BJ (cell line): ENCODE data around the gene NNAT. TPM values are rescaled to one million over a fixed set of nuclear protein-coding genes. Genes with fewer than 3 reads are reported as not detected.

Source experiments
- CTCF ChIA-PET: fragments of 350-600 bp; formaldehyde crosslinking; extraction: SDS; loops from one replicate; lab custom pipeline; 2021; ENCODE audit warnings: antibody characterized with exemption, inconsistent platforms; lab: Yijun Ruan, JAX
- POLR2A ChIA-PET: fragments of 300-600 bp; sonication (Branson Sonifier 250); formaldehyde crosslinking; extraction: SDS; loops from one replicate; lab custom pipeline; 2021; ENCODE audit warnings: antibody characterized with exemption; lab: Charles Lee
- DNase-seq: peaks from one replicate; pipeline ENCODE4 v3.0.0-alpha.2; 2011; ENCODE audit warnings: low read depth
- H3K27me3 ChIP-seq: 2 replicates; pipeline ENCODE4 v1.6.0; 2011; ENCODE audit warnings: low read length; ENCODE audit not compliant: control insufficient read depth, insufficient read depth
- H3K36me3 ChIP-seq: 2 replicates; pipeline ENCODE4 v1.5.1; 2011; ENCODE audit warnings: low read length; ENCODE audit not compliant: control insufficient read depth, insufficient read depth
- H3K4me3 ChIP-seq: 2 replicates; pipeline ENCODE4 v1.5.1; 2011; ENCODE audit warnings: low read depth, mild to moderate bottlenecking, control low read depth, low read length
- polyA plus RNA-seq: library from polyadenylated mRNA; depleted of rRNA; stranded (reverse); fragments of >200 nt; gene quantifications from 2 replicates; pipeline ENCODE4 v1.2.3, GENCODE V29; 2011
- TF ChIP-seq, protein P1 (sequence below): IDR thresholded peaks from 2 replicates; pipeline ENCODE4 v1.5.1; 2011; ENCODE audit warnings: low read depth, mild to moderate bottlenecking, control low read depth, inconsistent platforms, low read length, moderate library complexity; ENCODE audit not compliant: insufficient read depth

NNAT gene
- polyA plus RNA-seq, 1 experiment: not detected

DNA sequence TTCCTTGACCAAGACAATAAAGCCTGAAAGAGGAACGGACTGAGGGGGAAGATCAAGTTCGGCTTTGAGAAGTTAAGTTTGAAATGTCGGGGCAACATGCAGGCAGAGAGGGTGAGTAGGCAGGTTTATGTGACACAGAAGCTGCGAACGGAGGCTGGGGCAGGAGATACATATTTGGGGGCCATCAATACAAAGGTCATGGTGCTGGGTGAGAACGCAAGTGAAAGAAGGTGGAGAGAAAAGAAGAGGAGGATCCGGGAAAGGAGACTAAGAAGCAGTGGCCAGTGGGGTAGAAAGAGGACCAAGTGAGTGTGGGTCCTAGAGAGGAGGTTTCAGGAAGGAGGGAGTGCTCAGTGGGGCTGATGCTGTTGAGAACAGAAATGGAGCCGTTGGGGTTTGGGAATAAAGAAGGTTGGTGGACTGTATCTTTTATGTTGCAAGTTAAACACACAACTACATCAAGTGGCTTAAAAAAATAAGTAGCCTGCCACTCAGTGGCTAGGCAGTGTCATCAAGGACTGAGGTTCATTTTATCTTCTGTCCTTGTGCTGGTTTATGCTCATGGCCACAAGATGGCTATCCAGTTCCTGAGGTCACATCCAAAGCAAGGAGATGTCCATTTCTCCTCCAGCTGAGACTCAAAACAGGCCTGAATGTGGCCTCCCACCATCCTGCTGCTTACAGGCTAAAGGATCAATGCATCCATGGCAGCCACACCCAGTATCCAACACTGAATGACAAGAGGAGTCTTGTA lies 8.3 kb downstream of the NNAT start:
- TF ChIP-seq, protein P1, sequence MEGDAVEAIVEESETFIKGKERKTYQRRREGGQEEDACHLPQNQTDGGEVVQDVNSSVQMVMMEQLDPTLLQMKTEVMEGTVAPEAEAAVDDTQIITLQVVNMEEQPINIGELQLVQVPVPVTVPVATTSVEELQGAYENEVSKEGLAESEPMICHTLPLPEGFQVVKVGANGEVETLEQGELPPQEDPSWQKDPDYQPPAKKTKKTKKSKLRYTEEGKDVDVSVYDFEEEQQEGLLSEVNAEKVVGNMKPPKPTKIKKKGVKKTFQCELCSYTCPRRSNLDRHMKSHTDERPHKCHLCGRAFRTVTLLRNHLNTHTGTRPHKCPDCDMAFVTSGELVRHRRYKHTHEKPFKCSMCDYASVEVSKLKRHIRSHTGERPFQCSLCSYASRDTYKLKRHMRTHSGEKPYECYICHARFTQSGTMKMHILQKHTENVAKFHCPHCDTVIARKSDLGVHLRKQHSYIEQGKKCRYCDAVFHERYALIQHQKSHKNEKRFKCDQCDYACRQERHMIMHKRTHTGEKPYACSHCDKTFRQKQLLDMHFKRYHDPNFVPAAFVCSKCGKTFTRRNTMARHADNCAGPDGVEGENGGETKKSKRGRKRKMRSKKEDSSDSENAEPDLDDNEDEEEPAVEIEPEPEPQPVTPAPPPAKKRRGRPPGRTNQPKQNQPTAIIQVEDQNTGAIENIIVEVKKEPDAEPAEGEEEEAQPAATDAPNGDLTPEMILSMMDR: no peak
- ChIA-PET POLR2A (interaction anchor here (0.6 kb wide), 1 partner anchor 347 kb away, joined by 4 read pairs; no protein-coding TSS in a partner anchor), CTCF (interaction anchor here (1.1 to 7.1 kb wide), 8 partner anchors 35 to 308 kb away, joined by 3 to 74 read pairs (median 5); no protein-coding TSS in a partner anchor)
- Histone ChIP-seq H3K27me3 (no peaks in the 10 kb centered on the region), H3K4me3 (no peak overlapping the region), H3K36me3 (no peaks in the 10 kb centered on the region)
- no peak for DNase-seq

DNA sequence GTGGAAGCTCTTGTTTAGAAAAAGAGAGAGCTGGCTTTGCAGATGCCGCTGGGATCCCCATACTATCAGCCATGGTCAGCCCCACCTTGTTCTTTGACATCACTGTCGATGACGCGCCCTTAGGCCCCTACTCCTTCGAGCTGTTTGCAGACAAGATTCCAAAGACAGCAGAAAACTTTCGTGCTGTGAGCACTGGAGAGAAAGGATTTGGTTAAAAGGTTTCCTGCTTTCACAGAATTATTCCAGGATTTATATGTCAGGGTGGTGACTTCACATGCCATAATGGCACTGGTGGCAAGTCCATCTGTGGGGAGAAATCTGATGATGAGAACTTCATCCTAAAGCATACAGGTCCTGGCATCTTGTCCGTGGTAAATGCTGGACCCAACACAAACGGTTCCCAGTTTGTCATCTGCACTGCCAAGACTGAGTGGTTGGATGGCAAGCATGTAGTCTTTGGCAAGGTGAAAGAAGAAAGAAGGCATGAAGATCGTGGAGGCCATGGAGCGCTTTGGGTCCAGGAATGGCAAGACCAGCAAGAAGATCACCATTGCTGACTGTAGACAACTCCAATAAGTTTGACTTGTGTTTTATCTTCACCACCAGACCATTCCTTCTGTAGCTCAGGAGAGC lies 9.0 kb downstream of the NNAT start:
- H3K4me3 ChIP-seq: no peak overlapping the region
- H3K27me3 ChIP-seq: no peaks in the 10 kb centered on the region
- POLR2A ChIA-PET: interaction anchor here (0.6 kb wide), 1 partner anchor 347 kb away, joined by 4 read pairs; no protein-coding TSS in a partner anchor
- no peaks in the 10 kb centered on the region for H3K36me3 ChIP-seq
- DNase-seq: no peak
- TF ChIP-seq, protein P1: no peak
- CTCF ChIA-PET: interaction anchor here (1.1 to 7.1 kb wide), 5 partner anchors 34 to 327 kb away, joined by 3 to 74 read pairs (median 5); no protein-coding TSS in a partner anchor

DNA sequence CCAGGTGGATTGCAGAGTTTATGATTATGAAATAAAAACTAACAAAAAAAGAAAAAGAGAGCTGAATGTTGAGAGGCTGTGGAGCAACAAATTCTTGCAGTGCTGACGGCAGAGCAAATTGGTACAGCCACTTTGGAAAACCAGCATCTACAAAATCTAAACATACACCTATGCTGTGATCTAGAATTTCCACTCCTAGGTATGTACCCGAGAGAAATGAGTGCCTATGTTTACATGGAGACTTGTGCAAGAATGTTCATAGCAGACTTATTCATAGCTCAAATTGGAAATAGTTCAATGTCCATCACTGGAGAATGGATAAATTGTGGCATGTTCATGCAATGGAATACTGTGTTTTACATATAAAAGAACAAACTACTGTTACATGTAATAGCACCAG lies 9.6 kb downstream of the NNAT start:
- TF ChIP-seq, protein P1: no peak
- no peak for DNase-seq
- ChIA-PET POLR2A (interaction anchor here (0.6 kb wide), 1 partner anchor 905 kb away, joined by 3 read pairs; the partner anchor contains the start of gene SNHG17), CTCF (interaction anchor here (1.1 to 7.1 kb wide), 6 partner anchors 34 to 335 kb away, joined by 3 to 74 read pairs (median 6); no protein-coding TSS in a partner anchor)
- no peaks in the 10 kb centered on the region for H3K36me3 ChIP-seq
- no peak overlapping the region for H3K4me3 ChIP-seq
- no peaks in the 10 kb centered on the region for H3K27me3 ChIP-seq

DNA sequence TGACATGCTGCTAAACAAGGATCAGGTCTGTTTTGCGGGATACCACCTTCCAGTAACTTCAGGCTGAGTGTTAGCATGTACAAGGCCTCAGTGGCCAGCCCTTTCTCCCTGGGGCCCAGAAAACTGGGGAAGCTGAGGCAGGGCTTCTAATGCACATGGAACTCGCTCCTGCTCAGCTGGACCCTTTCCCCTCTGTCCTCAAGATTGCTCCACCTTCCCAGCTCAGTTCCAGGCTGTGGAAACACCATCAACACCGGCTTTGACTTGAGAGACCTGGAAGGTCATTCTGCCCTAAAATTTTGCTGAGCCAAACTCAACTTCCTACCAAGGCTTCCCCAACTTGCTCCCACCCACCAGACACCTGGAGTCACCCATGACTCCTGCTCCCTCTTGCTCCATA lies 10.8 kb downstream of the NNAT start:
- ChIA-PET CTCF (interaction anchor here (1.3 to 7.1 kb wide), 3 partner anchors 251 to 336 kb away, joined by 6 to 74 read pairs (median 45); no protein-coding TSS in a partner anchor), POLR2A (no interaction called here)
- Histone ChIP-seq H3K27me3 (peaks cover 2% of the 10 kb centered on the region; the same call in 1 of the 2 replicates), H3K4me3 (no peak overlapping the region), H3K36me3 (no peaks in the 10 kb centered on the region)
- no peak for DNase-seq
- TF ChIP-seq, protein P1: no peak

DNA sequence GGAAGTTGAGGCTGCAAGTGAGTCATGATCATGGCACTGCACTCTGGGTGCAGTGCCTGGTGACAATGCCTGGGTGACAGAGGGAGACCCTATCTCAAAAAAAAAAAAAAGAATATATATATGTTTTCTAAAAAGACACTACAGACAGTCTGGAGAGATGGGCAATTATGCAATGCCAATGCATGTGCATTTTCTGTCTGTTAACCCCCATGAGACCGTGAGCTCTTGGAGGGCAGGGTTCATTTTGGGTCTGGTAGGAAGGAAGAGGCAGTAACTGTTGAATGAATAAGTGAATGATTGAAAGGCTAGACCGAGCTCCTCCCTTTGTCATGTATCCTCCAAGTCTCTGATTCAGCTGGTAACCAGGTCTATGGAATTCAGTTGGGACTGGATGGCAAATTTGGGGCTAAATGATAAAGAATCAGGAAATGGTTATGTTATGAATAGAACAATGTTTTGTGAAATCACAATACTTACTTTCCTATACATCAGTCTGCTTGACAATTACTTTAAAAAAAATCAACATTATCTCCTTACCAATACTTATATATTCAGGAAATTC lies 12.2 kb downstream of the NNAT start:
- ChIA-PET CTCF (interaction anchor here (0.7 to 7.1 kb wide), 15 partner anchors 9 to 342 kb away, joined by 3 to 74 read pairs (median 4); no protein-coding TSS in a partner anchor), POLR2A (no interaction called here)
- H3K36me3 ChIP-seq: no peaks in the 10 kb centered on the region
- peaks cover 2% of the 10 kb centered on the region; the same call in 1 of the 2 replicates for H3K27me3 ChIP-seq
- TF ChIP-seq, protein P1: no peak
- no peak for DNase-seq
- H3K4me3 ChIP-seq: no peak overlapping the region
